Ramos (cell line): ENCODE measurements around the gene RITA1.
"Not testable (repeated sequence)": the region's sequence is repeated elsewhere in the genome, so short reads cannot be mapped to it uniquely, and the experiment has no call there.

Experiments used
- in situ Hi-C: fragments of 300-500 bp; cut with MboI; formaldehyde crosslinking; loops from one replicate; pipeline ENCODE4 v1.14.3; 2022; ENCODE audit warnings: low sequenced_read_pairs; ENCODE audit not compliant: unreplicated experiment

The RITA1 gene

DNA sequence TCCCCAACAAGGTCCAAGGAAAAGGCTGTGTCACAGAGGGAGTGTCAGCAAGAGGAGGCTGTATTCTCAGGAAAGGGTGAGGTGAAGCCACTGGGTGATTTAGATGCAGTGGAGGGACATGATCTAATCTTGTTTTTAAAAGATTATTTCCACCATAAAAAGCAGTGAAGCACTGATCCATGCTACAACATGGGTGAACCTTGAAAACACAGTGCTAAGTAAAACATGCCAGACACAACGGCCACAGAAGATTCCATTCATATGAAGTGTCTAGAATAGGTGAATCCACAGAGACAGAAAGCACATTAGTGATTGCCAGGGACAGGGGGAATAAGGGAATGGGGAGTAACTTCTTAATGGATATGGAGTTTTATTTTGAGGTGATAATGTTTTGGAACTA, 12.8 kb downstream of the RITA1 start:
- in situ Hi-C loops: loop anchor here (10.0 kb wide), 2 partner anchors 117 to 237 kb away; no protein-coding TSS in a partner anchor

DNA sequence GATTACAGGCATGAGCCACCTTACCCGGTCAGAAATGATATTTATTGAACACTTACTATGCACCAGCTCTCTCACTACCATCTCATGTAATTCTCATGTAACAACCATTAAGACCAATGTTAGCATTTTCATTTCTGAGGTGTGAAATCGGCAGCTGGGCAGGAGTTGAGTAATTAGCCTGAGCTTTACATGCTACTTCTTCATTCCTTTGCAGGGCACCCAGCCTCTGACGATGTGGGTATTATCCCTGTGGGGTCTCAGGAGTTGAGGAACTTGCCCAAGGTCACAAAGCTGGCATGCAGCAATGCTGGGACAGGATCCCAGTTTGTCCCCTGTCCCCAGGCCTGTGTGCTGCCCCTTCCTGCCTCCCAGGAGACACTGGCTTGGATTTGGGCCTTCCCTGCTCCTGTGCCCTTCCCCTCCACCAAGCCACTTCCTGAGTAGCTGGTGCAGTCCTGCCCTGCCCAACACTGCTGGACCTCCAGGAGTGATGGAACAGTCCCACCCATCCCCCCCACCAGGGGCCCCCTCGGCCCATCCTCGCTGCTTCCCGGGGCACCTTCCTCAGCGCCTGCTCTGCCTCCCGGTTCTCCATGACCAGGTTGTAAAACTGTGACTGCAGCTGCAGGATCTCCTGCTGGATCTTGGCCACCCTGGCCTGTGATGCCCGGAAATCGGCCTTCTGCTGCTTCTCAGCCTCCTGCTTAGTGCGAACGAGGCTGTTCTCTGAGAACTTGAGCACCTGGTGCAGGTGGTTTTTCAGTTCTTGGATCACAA, 14.7 kb downstream of the RITA1 start:
- in situ Hi-C loops: no loop called here

- in situ Hi-C loops: no loop called here
Measured at GRCh38 chr12:113201187-113202177, 16.0 kb downstream of the RITA1 start.

DNA sequence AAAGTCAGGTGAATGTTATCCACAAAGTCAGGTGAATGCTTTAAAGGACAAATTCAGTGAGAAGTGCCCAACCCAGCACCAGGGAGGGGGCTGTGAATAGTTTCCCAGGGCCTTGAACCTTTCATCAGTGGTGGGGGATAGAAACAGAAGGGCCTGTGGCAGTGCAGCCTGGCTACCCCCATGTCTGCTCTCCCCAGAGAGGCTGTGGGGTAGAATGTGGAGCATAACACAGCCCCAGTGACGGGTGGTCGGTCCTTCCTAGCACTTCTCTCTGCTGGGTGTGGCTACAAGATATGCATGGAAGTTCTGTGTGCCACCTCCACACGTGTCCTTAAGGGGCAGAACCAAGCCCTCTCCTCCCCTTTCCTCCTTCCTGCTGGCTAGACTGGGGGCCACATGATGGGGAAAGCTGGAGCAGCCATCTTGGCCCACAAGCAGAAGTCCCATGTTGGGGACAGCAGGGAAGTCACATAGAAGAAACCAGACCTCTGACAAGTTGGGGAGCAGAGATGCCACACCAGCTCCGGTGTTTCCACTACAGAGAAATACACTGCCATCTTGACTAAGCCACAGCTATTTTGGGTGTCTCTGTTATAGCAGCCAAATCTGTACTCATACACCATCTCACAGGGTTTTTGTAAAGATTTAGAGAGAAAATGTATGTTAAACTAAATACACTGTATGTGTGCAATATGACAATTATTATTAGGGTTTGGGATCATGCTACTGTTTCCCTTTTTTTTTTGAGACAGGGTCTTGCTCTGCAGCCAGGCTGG, 17.0 kb downstream of the RITA1 start:
- in situ Hi-C loops: no loop called here

DNA sequence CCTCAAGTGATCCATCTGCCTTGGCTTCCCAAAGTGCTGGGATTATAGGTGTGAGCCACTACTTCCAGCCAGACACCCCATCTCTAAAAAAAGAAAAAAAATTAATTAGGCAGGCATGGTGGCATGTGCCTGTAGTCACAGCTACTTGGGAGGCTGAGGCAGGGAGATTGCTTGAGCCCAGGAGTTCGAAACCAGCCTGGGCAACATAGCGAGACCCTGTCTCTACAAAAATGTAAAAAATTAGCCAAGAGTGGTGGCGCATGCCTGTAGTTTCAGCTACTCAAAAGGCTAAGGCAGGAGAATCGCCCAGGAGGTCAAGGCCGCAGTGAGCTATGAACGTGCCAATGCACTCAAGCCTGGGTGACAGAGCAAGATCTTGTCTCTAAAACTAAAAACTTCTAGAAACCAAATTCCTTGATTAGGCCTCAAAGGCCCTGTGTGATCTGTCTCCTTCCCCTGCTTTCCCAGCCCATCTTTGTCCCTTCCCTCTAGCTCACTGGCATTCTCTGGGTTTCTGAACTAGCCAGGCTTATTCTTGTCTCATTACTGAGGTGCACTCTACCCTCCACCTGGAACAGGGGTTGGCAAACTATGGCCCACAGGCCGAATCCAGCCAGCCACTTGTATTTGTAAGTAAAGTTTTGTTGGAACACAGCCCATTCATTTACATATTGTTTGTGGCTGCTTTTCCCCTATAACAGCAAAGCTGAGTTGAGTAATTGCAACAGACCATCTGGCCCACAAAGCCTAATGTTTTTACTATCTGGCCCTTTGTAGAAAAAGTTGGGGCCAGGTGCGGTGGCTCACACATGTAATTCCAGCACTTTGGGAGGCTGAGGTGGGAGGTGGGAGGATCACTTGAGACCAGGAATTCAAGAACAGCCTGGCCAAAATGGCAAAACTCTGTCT, 18.6 kb downstream of the RITA1 start:
- in situ Hi-C loops: no loop called here

- in situ Hi-C loops: no loop called here
Measured at GRCh38 chr12:113204804-113205203, 19.3 kb downstream of the RITA1 start.

- in situ Hi-C loops: not testable (repeated sequence)
Measured at GRCh38 chr12:113206802-113207201, 21.3 kb downstream of the RITA1 start.

- in situ Hi-C loops: no loop called here
Measured at GRCh38 chr12:113207613-113208040, 22.1 kb downstream of the RITA1 start.

DNA sequence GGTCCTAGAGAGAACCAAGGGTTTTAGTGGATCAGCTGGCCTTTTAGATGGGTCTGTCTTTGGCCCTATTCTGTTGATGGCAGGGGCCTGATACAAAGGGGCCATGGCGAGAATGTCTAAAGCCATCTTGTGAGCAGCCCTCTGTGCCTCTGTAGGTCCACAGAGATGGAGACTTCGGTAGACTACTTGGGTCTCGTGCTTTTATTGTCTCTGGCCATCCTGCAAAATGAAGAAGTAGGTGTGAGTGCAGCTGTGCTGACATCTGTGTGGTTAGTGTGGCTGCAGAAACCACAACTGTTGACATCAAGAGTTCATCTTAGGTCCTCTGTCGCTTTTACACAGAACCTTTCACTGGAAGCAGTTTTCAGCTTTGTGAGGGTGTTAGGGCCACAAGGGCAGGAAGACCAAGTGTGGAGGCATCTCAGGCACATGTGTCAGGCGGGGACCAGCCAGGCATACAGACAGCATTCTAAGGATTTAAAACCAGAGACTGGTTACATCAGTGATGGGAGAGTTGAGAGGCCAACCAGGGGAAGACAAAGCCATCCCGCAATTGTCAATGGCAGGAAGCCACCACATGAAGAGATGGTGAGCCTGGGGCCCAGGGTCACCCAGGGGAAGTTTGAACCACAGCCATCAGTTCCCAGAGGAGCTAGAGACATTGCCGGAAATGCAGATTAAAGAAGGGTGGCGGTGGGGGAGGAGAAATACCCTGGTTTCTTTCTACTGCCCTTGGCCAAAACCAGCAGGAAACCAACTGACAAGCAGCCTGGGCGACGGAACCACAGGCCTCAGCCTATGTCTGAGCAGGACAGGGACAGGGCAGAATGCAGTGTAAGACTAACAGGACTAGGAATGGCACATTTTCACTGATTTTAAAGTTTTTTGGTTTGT, 22.8 kb downstream of the RITA1 start:
- in situ Hi-C loops: no loop called here

GRCh38 chr12:113211160-113211559, 25.6 kb downstream of the RITA1 start:
- in situ Hi-C loops: no loop called here

GRCh38 chr12:113214895-113215400, 29.4 kb downstream of the RITA1 start:
- in situ Hi-C loops: no loop called here

- in situ Hi-C loops: no loop called here
Measured at GRCh38 chr12:113216027-113216426, 30.5 kb downstream of the RITA1 start.

DNA sequence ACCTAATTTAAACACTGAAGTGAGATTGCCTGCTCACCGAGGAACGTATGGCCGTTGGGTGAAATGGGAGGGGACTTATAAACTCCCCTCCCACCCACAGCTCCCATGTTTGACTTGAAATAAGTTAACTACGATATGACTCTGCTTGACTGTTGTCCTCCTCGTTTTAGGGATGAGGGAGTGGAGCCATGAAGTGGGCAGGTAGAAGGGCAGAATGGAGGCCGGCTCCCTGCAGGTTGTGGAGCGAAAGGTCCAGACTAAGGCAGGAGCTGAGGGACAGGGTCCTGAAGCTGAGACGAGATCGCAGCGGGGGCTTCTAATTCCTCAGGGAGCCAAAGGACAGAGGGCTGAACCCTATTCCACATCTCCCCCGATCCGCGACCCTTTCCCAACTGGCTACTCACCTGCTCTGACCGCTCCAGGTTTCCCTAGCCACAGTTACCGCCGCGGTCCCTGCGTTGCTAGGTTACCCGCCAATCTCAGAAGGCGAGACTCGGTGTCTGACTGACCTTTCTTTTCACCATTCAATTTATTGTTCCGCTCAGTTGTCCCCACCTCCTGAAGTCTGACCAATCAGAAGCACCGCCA, 35.2 kb downstream of the RITA1 start:
- in situ Hi-C loops: no loop called here

DNA sequence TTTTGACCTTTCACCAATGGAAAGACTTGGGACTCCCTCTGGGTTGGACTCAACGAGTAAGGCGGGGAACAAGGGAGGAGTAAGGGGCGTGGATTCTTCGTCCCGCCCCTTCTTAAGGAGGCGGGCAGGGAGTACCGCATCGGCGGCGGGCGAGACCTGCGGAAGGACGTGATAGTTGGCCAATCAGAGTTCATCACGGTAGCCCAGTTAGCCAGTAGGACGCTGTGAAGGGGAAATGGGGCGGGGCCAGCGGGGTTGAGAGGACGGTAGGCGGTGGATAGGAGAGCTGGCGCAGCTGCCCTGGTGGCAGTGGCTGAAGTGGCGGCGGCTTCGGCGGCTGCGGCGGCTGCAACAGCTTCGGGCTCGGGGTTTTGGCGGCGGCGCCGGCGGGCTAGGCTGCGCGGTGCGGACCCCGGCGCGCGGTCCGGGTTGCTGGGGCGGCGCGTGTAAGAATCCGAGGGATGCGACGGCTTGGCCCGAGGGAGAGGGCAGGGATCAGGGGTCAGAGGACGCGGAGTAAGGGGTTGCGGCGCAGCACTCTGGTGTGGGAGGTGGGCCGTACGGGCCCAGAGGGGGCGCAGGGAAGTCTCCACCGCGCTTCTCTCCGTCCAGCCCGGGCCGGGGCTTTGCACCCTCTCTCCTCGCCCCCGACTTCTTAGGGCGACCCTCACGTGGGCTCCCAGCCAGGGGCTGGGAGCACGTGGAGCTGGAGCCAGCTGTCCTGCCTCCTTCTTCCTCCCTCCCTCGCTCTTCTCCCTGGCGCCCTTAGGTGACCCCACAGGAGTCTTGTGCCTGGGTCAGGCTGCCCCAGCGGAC, 35.9 kb downstream of the RITA1 start, which contains the start of gene TPCN1:
TPCN1 (plus strand) TSS at position 284 of the 816 bp plus-strand sequence. CDS start 5,389 bp downstream, outside the sequence.
- in situ Hi-C loops: no loop called here

DNA sequence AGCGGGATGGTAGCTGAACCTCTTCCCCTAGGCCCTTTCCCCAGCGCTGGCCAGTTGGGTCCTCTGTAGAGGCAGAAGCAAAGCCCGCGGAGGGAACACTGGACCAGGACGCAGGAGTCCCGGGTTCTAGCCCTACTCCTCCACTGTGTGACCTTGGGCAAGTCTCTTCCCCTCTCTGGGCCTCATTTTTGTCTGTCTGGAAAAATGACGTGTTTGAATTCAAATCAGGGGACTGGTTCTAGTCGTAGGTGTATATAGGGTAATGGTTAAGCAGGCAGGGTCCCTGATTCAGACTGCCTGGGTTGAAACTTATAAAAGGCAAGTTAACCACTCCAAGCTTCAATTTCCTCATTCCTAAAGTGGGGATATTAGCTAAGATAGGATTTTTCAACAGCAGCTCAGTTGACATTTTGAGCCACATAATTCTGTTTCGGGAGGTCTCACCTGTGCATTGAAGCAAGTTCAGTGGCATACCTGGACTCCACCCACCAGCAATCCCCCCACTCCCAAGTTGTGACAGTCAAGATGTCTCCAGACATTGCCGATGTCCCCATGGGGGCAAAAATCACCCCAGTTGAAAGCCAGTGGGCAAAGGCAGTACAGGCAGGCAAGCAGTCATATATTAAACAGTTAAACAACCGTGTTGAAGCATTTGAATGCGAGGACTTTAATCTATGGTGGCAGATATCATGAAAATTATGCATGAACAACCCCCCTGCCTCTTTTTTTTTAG, 36.6 kb downstream of the RITA1 start:
- in situ Hi-C loops: no loop called here
